Activated CD8-positive, alpha-beta T cell treated with anti-CD3 and anti-CD28 coated beads for 36 hours (primary cell): ENCODE data around the gene ZNF420. TPM values are rescaled to one million over a fixed set of nuclear protein-coding genes. Genes with fewer than 3 reads are reported as not detected.
"Not testable (repeated sequence)": the region's sequence is repeated elsewhere in the genome, so short reads cannot be mapped to it uniquely, and the experiment has no call there.

Experiments
- ATAC-seq: fragments of 200-7000 bp; cut with Tn5 transposase; one replicate; pipeline ENCODE4 v1.10.0; 2021; ENCODE audit warnings: mild to moderate bottlenecking, moderate library complexity
- CTCF ChIA-PET: fragments of 350-600 bp; sonication (Branson Sonifier 250); formaldehyde crosslinking; loops from one replicate; lab custom pipeline; 2021; ENCODE audit warnings: antibody characterized with exemption; lab: Charles Lee
- POLR2A ChIA-PET: fragments of 350-600 bp; sonication (Branson Sonifier 250); formaldehyde crosslinking; loops from one replicate; lab custom pipeline; 2021; ENCODE audit warnings: antibody characterized with exemption; lab: Charles Lee
- DNase-seq: peaks from one replicate; pipeline ENCODE4 v3.0.0-alpha.2; 2020
- H3K27ac Mint-ChIP-seq: one replicate; pipeline ENCODE4 v1.8.0; 2021; ENCODE audit warnings: mild to moderate bottlenecking, mixed read lengths
- H3K27me3 Mint-ChIP-seq: one replicate; pipeline ENCODE4 v1.8.0; 2021; ENCODE audit warnings: mixed read lengths
- H3K36me3 Mint-ChIP-seq: one replicate; pipeline ENCODE4 v1.8.0; 2021; ENCODE audit warnings: low read depth, mixed read lengths
- H3K4me1 Mint-ChIP-seq: one replicate; pipeline ENCODE4 v1.8.0; 2021; ENCODE audit warnings: low read depth, mixed read lengths
- H3K4me3 Mint-ChIP-seq: one replicate; pipeline ENCODE4 v1.8.0; 2021; ENCODE audit warnings: mild to moderate bottlenecking, moderate library complexity, mixed read lengths
- H3K9me3 Mint-ChIP-seq: one replicate; pipeline ENCODE4 v1.8.0; 2021; ENCODE audit warnings: mixed read lengths
- CTCF ChIP-seq: fragments of 200-600 bp; IDR thresholded peaks from one replicate; pipeline ENCODE4 v1.8.0; 2022; ENCODE audit warnings: antibody characterized with exemption, mild to moderate bottlenecking
- intact Hi-C: fragments of 100-400 bp; cut with micrococcal nuclease; formaldehyde crosslinking; loops from one replicate; pipeline ENCODE4 v1.10.0; 2022
- total RNA-seq, 2 experiments: library from RNA; stranded (reverse); gene quantifications; one replicate each; pipeline ENCODE4 v1.2.3, GENCODE V29; 2021

ZNF420 gene
- total RNA-seq, 2 experiments from 2014 or later, result 10.1 to 12.0 TPM

- POLR2A ChIA-PET, result no interaction called here
Measured at GRCh38 chr19:37074111-37074510, 4.1 kb upstream of the ZNF420 start.

GRCh38 chr19:37074819-37075362 is 3.3 kb upstream of the ZNF420 start:
- peaks cover 14% of the 10 kb centered on the region for H3K36me3 Mint-ChIP-seq
- no peak overlapping the region for H3K4me3 Mint-ChIP-seq
- intact Hi-C loops, result no loop called here
- no peak for TF ChIP-seq CTCF
- ATAC-seq (no peak), DNase-seq (no peak)
- H3K9me3 Mint-ChIP-seq, result peaks cover 16% of the 10 kb centered on the region
- H3K27me3 Mint-ChIP-seq, result no peaks in the 10 kb centered on the region
- ChIA-PET CTCF (no interaction called here), POLR2A (no interaction called here)
- no peak overlapping the region for H3K27ac Mint-ChIP-seq
- peaks cover 11% of the 10 kb centered on the region for H3K4me1 Mint-ChIP-seq

More at GRCh38 chr19:37074111-37074510, 4.1 kb upstream of the ZNF420 start:
- DNase-seq, result no peak
- Mint-ChIP-seq H3K9me3 (peaks cover 19% of the 10 kb centered on the region), H3K4me1 (peaks cover 4% of the 10 kb centered on the region), H3K36me3 (peaks cover 14% of the 10 kb centered on the region), H3K4me3 (no peak overlapping the region), H3K27ac (no peak overlapping the region), H3K27me3 (no peaks in the 10 kb centered on the region)
- intact Hi-C loops, result no loop called here
- no peak for ATAC-seq
- TF ChIP-seq CTCF, result no peak
- CTCF ChIA-PET, result no interaction called here

GRCh38 chr19:37076524-37076923 is 1.7 kb upstream of the ZNF420 start:
- peaks cover 27% of the 10 kb centered on the region for H3K36me3 Mint-ChIP-seq
- intact Hi-C loops, ATAC-seq, DNase-seq, H3K27me3 Mint-ChIP-seq, CTCF ChIA-PET, POLR2A ChIA-PET, H3K27ac Mint-ChIP-seq: not testable (repeated sequence)
- peaks cover 17% of the 10 kb centered on the region for H3K9me3 Mint-ChIP-seq
- H3K4me1 Mint-ChIP-seq, result peaks cover 21% of the 10 kb centered on the region
- H3K4me3 Mint-ChIP-seq, result peak overlapping the region; percentile 88

GRCh38 chr19:37077501-37077933 is 716 bp upstream of the ZNF420 start:
- peak overlapping the region; percentile 87 for H3K27ac Mint-ChIP-seq
- peaks cover 23% of the 10 kb centered on the region for H3K9me3 Mint-ChIP-seq
- H3K4me3 Mint-ChIP-seq, result peak overlapping the region; percentile 88
- POLR2A ChIA-PET, result interaction anchor here (0.6 to 1.9 kb wide), 8 partner anchors 10 to 589 kb away, joined by 3 to 5 read pairs (median 4); partner anchors contain the start of genes ZNF383, ZNF527, ZNF566 and ZNF568
- H3K36me3 Mint-ChIP-seq, result peaks cover 36% of the 10 kb centered on the region
- intact Hi-C loops, result no loop called here
- DNase-seq (no peak), ATAC-seq (no peak)
- no peak for TF ChIP-seq CTCF
- H3K4me1 Mint-ChIP-seq, result peaks cover 21% of the 10 kb centered on the region
- H3K27me3 Mint-ChIP-seq, result no peaks in the 10 kb centered on the region
- CTCF ChIA-PET, result interaction anchor here (0.9 to 1.3 kb wide), 2 partner anchors 104 to 161 kb away, joined by 3 read pairs; no protein-coding TSS in a partner anchor

- H3K9me3 Mint-ChIP-seq, result peaks cover 27% of the 10 kb centered on the region
- POLR2A ChIA-PET, result interaction anchor here (1.1 to 1.9 kb wide), 4 partner anchors 8 to 391 kb away, joined by 4 to 5 read pairs (median 4); partner anchors contain the start of genes ZNF383, ZNF568, ZNF570 and ZNF829
- H3K27ac Mint-ChIP-seq, result peak overlapping the region; percentile 87
- DNase-seq (no peak), ATAC-seq (no peak)
- intact Hi-C loops, result no loop called here
- TF ChIP-seq CTCF, result no peak
- no peaks in the 10 kb centered on the region for H3K27me3 Mint-ChIP-seq
- peaks cover 47% of the 10 kb centered on the region for H3K36me3 Mint-ChIP-seq
- H3K4me3 Mint-ChIP-seq, result peak overlapping the region; percentile 88
- peaks cover 21% of the 10 kb centered on the region for H3K4me1 Mint-ChIP-seq
- CTCF ChIA-PET, result interaction anchor here (1.3 kb wide), 1 partner anchor 162 kb away, joined by 3 read pairs; no protein-coding TSS in a partner anchor
Measured at GRCh38 chr19:37078717-37079032, 442 bp downstream of the ZNF420 start.
